ENCODE measurements around the gene CHIT1. TPM values are rescaled to one million over a fixed set of nuclear protein-coding genes. Genes with fewer than 3 reads are reported as not detected.

Gene CHIT1
- polyA plus RNA-seq, 1 of the 3 experiments (the other 2 are of a cell fraction): not detected

DNA sequence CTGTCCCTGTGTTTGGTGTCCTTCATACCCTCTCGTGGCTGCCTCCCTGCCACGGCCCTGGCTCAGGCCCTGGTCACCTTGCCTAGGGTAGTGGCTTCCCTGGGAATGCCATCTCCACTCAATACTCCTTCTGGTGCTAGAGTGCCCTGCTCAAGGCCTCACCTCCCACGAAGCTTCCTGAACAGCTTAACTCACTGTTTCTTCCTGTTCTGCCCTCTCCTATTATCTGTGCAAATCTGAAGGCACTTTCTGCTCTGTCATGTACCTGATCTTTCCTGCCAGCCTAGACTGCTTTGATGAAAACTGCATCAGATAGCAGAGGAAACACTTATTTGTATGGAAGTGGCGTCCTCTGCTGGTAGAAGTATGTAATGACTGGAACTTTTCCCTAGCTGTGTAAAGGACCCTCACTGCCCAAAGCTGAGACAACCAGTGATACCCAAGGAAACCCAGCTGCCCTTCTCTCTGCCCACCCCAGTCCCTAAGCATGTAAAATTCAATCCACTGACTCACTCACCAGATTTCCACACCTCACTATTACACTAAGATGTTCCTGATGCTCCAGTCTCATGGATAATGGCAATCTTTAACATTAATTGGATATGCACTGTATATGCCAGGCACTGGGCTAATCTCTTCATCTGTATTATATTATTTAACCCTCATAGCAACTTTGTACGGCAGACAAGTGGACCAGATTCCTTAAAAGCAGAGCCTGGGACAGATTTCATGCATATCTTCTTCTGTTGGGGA is 39.6 kb upstream of the CHIT1 start:
- CTCF ChIA-PET: interaction anchor here (0.5 to 31.2 kb wide), 69 partner anchors 9 to 524 kb away, joined by 3 to 817 read pairs (median 6); partner anchors contain the start of genes ADORA1, BTG2, FMOD and PPFIA4

DNA sequence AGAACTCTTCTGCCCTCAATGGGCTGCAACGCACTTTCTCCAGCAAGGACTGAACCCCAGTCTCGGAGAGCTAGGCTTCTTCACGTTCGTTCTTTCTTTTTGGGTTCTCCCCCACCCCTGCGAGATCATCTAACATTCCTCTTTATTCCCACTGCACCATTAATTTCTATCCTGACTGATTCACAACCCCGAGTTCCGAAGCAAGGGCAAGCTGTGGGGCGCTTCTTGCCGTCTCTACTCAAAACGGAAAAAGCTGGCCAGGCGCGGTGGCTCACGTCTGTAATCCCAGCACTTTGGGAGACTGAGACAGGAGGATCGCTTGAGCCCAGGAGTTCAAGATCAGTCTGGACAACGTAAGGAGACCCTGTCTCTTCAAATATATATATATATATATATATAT is 38.4 kb upstream of the CHIT1 start:
- DNase-seq: no peak
- Histone ChIP-seq H2AFZ (ENCODE audit: low read depth) (peak overlapping the region; percentile 96), H3K27me3 (ENCODE audit: insufficient read depth) (no peaks in the 10 kb centered on the region), H3K4me2 (no peak overlapping the region), H3K9ac (no peak overlapping the region), H3K9me2 (no peaks in the 10 kb centered on the region), H4K20me1 (ENCODE audit: insufficient read depth) (no peaks in the 10 kb centered on the region), H3K4me1 (ENCODE audit: control insufficient read depth in 1 of 2, insufficient read depth in 2 of 2, low read depth in 1 of 2, low read length in 1 of 2) (peaks cover 0 to 17% of the 10 kb centered on the region in 2 experiments; a peak in 1 of 4 replicates), H3K4me3 (ENCODE audit: low read depth in 2 of 2, low read length in 1 of 2) (peak overlapping the region in 1 of 2 experiments; percentile 65; a peak in 1 of 4 replicates), H3K79me2 (ENCODE audit: insufficient read depth) (no peaks in the 10 kb centered on the region), H3F3A (replicated peaks; ENCODE audit: insufficient read depth) (no peaks in the 10 kb centered on the region), H3K36me3 (replicated peaks in 1 of 2; ENCODE audit: control insufficient read depth in 1 of 2, insufficient read depth in 2 of 2, low read length in 1 of 2) (no peaks in the 10 kb centered on the region), H3K27ac (ENCODE audit: low read depth in 2 of 2, low read length in 1 of 2) (no peak overlapping the region), H3K9me3 (no peaks in the 10 kb centered on the region)
- POLR2A ChIA-PET: no interaction called here
- CTCF ChIA-PET: interaction anchor here (0.6 to 31.2 kb wide), 103 partner anchors 10 to 658 kb away, joined by 3 to 817 read pairs (median 6); partner anchors contain the start of genes ADORA1, ATP2B4, BTG2 and FMOD
- 90% methylated on average over 15 of the region's 15 CpGs for WGBS (ENCODE audit: low lambda C conversion rate)
- TF ChIP-seq RCOR1 (IDR thresholded peaks at IDR 0.05; ENCODE audit: low read length): no peak
- TF ChIP-seq JUND (IDR thresholded peaks at IDR 0.05): no peak
- TF ChIP-seq, protein P1, sequence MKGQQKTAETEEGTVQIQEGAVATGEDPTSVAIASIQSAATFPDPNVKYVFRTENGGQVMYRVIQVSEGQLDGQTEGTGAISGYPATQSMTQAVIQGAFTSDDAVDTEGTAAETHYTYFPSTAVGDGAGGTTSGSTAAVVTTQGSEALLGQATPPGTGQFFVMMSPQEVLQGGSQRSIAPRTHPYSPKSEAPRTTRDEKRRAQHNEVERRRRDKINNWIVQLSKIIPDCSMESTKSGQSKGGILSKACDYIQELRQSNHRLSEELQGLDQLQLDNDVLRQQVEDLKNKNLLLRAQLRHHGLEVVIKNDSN (IDR thresholded peaks at IDR 0.05; ENCODE audit: borderline replicate concordance, low read depth): no peak
- TF ChIP-seq, protein P2, sequence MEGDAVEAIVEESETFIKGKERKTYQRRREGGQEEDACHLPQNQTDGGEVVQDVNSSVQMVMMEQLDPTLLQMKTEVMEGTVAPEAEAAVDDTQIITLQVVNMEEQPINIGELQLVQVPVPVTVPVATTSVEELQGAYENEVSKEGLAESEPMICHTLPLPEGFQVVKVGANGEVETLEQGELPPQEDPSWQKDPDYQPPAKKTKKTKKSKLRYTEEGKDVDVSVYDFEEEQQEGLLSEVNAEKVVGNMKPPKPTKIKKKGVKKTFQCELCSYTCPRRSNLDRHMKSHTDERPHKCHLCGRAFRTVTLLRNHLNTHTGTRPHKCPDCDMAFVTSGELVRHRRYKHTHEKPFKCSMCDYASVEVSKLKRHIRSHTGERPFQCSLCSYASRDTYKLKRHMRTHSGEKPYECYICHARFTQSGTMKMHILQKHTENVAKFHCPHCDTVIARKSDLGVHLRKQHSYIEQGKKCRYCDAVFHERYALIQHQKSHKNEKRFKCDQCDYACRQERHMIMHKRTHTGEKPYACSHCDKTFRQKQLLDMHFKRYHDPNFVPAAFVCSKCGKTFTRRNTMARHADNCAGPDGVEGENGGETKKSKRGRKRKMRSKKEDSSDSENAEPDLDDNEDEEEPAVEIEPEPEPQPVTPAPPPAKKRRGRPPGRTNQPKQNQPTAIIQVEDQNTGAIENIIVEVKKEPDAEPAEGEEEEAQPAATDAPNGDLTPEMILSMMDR (IDR thresholded peaks at IDR 0.05): no peak
- TF ChIP-seq RXRA (IDR thresholded peaks at IDR 0.05; ENCODE audit: borderline replicate concordance, low read depth): no peak
- no peak for TF ChIP-seq GABPA (IDR thresholded peaks at IDR 0.05; ENCODE audit: low read depth)
- TF ChIP-seq, protein P3, sequence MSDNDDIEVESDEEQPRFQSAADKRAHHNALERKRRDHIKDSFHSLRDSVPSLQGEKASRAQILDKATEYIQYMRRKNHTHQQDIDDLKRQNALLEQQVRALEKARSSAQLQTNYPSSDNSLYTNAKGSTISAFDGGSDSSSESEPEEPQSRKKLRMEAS (IDR thresholded peaks at IDR 0.05; ENCODE audit: low read depth): no peak
- no peak for TF ChIP-seq NFIC (IDR thresholded peaks at IDR 0.05; ENCODE audit: borderline replicate concordance)
- no peak for TF ChIP-seq TEAD4 (IDR thresholded peaks at IDR 0.05; ENCODE audit: borderline replicate concordance, insufficient read depth)
- no peak for TF ChIP-seq RFX5 (IDR thresholded peaks at IDR 0.05; ENCODE audit: low read length)

More for the DNA sequence above, 39.6 kb upstream of the CHIT1 start:
- no peaks in the 10 kb centered on the region for H3K36me3 ChIP-seq (replicated peaks in 1 of 2; ENCODE audit: control insufficient read depth in 1 of 2, insufficient read depth in 2 of 2, low read length in 1 of 2)
- H3K79me2 ChIP-seq (ENCODE audit: insufficient read depth): no peaks in the 10 kb centered on the region
- H3K4me2 ChIP-seq: no peak overlapping the region
- no peaks in the 10 kb centered on the region for H3K9me2 ChIP-seq
- TF ChIP-seq, protein P2 (IDR thresholded peaks at IDR 0.05): peak; percentile 92
- TF ChIP-seq ELF1 (IDR thresholded peaks at IDR 0.05) (no peak), FOXM1 (IDR thresholded peaks at IDR 0.05; ENCODE audit: low read depth) (no peak), RFX5 (IDR thresholded peaks at IDR 0.05; ENCODE audit: low read length) (0 out of 2 replicates have a peak, but pooled peaks have one; percentile 27), RAD21 (IDR thresholded peaks at IDR 0.05; ENCODE audit: low read length) (peak; percentile 91), EZH2phosphoT487 (IDR thresholded peaks at IDR 0.05; ENCODE audit: borderline replicate concordance, low read depth) (no peak), CHD2 (IDR thresholded peaks at IDR 0.05; ENCODE audit: low read length, partially characterized antibody) (peak; percentile 28), GATA2 (CRISPR knock-in tag; IDR thresholded peaks at IDR 0.05) (peak; percentile 57), SMC3 (IDR thresholded peaks at IDR 0.05; ENCODE audit: low read depth, low read length) (peak; percentile 81)
- TF ChIP-seq, protein P4, sequence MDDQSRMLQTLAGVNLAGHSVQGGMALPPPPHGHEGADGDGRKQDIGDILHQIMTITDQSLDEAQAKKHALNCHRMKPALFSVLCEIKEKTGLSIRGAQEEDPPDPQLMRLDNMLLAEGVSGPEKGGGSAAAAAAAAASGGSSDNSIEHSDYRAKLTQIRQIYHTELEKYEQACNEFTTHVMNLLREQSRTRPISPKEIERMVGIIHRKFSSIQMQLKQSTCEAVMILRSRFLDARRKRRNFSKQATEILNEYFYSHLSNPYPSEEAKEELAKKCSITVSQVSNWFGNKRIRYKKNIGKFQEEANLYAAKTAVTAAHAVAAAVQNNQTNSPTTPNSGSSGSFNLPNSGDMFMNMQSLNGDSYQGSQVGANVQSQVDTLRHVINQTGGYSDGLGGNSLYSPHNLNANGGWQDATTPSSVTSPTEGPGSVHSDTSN (IDR thresholded peaks at IDR 0.05): no peak
- TF ChIP-seq, protein P5, sequence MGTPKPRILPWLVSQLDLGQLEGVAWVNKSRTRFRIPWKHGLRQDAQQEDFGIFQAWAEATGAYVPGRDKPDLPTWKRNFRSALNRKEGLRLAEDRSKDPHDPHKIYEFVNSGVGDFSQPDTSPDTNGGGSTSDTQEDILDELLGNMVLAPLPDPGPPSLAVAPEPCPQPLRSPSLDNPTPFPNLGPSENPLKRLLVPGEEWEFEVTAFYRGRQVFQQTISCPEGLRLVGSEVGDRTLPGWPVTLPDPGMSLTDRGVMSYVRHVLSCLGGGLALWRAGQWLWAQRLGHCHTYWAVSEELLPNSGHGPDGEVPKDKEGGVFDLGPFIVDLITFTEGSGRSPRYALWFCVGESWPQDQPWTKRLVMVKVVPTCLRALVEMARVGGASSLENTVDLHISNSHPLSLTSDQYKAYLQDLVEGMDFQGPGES (IDR thresholded peaks at IDR 0.05; ENCODE audit: low read depth, low read length): no peak
- H3K27ac ChIP-seq (ENCODE audit: low read depth in 2 of 2, low read length in 1 of 2): no peak overlapping the region; a peak in 1 of 4 replicates
- DNase-seq: peak; percentile 78
- H3K4me3 ChIP-seq (ENCODE audit: low read depth in 2 of 2, low read length in 1 of 2): peak overlapping the region in 1 of 2 experiments; percentile 31; a peak in 1 of 4 replicates
- no peak overlapping the region for H3K9ac ChIP-seq
- POLR2A ChIA-PET: no interaction called here
- no peaks in the 10 kb centered on the region for H4K20me1 ChIP-seq (ENCODE audit: insufficient read depth)
- no peaks in the 10 kb centered on the region for H3F3A ChIP-seq (replicated peaks; ENCODE audit: insufficient read depth)
- 18% methylated on average over 5 of the region's 5 CpGs for WGBS (ENCODE audit: low lambda C conversion rate)
- H3K4me1 ChIP-seq (ENCODE audit: control insufficient read depth in 1 of 2, insufficient read depth in 2 of 2, low read depth in 1 of 2, low read length in 1 of 2): peaks cover 0 to 24% of the 10 kb centered on the region in 2 experiments; a peak in 1 of 4 replicates
- H2AFZ ChIP-seq (ENCODE audit: low read depth): peak overlapping the region; percentile 36; the same call in 1 of the 2 replicates
- H3K9me3 ChIP-seq: no peaks in the 10 kb centered on the region
- no peaks in the 10 kb centered on the region for H3K27me3 ChIP-seq (ENCODE audit: insufficient read depth)
